ENCODE results near the gene PANX2. TPM values are rescaled to one million over a fixed set of nuclear protein-coding genes. Genes with fewer than 3 reads are reported as not detected.

PANX2 gene
- total RNA-seq, 8 experiments from 2014 or later = 0.97 to 4.7 (median 1.9) TPM

Other genes with a start within 250 kb of the PANX2 start
- 10 to 100 TPM; 10.1 to 40.6 (median 22.4) TPM for gene PIM3, start 210.0 kb upstream of the PANX2 start, total RNA-seq
- gene IL17REL, start 158.0 kb upstream of the PANX2 start, total RNA-seq = under 1 TPM in 5 of 8 experiments, not detected in 3; 0.07 to 0.47 (median 0.20) TPM
- under 1 TPM in 2 of 8 experiments, not detected in 6; 0.09 to 0.17 TPM for gene TTLL8, start 112.4 kb upstream of the PANX2 start, total RNA-seq
- 10 to 100 TPM in 1 of 8 experiments, 1 to 10 TPM in 1, under 1 TPM in 6; 0.10 to 85.3 (median 0.28) TPM for gene MLC1, start 85.3 kb upstream of the PANX2 start, total RNA-seq
- 1 to 10 TPM in 1 of 8 experiments, under 1 TPM in 7; 0.11 to 2.9 (median 0.45) TPM for gene MOV10L1, start 80.7 kb upstream of the PANX2 start, total RNA-seq
- gene TRABD, start 15.2 kb downstream of the PANX2 start, total RNA-seq = 10 to 100 TPM in 6 of 8 experiments, 1 to 10 TPM in 2; 8.2 to 37.4 (median 12.5) TPM
- gene SELENOO, start 30.3 kb downstream of the PANX2 start, total RNA-seq = 10 to 100 TPM in 5 of 8 experiments, 1 to 10 TPM in 3; 7.5 to 32.8 (median 11.2) TPM
- 10 to 100 TPM; 14.4 to 52.6 (median 20.1) TPM for gene TUBGCP6, start 74.3 kb downstream of the PANX2 start, total RNA-seq
- 10 to 100 TPM in 7 of 8 experiments, 1 to 10 TPM in 1; 9.0 to 46.4 (median 16.2) TPM for gene HDAC10, start 80.5 kb downstream of the PANX2 start, total RNA-seq
- 10 to 100 TPM in 7 of 8 experiments, 1 to 10 TPM in 1; 8.8 to 34.7 (median 22.7) TPM for gene MAPK12, start 91.0 kb downstream of the PANX2 start, total RNA-seq
- 10 to 100 TPM in 5 of 8 experiments, 1 to 10 TPM in 3; 2.6 to 26.7 (median 15.9) TPM for gene MAPK11, start 99.6 kb downstream of the PANX2 start, total RNA-seq
- 100 to 1,000 TPM in 1 of 8 experiments, 10 to 100 TPM in 7; 36.8 to 104 (median 59.6) TPM for gene PLXNB2, start 136.9 kb downstream of the PANX2 start, total RNA-seq
- gene DENND6B, start 156.3 kb downstream of the PANX2 start, total RNA-seq = 10 to 100 TPM in 4 of 8 experiments, 1 to 10 TPM in 4; 1.7 to 15.3 (median 10.6) TPM
- gene PPP6R2, start 172.6 kb downstream of the PANX2 start, total RNA-seq = 10 to 100 TPM; 25.1 to 75.6 (median 40.4) TPM

All from motor neuron (in vitro differentiated cells).